Liver (tissue), 9 donors: ENCODE measurements around the gene MAPKBP1. TPM values are rescaled to one million over a fixed set of nuclear protein-coding genes. Genes with fewer than 3 reads are reported as not detected.

Experiments
- DNase-seq: peaks from one replicate; pipeline ENCODE4 v3.0.0-alpha.2; 2017; ENCODE audit warnings: low spot score
- H3K27ac ChIP-seq, 2 donors: one replicate each; pipeline ENCODE4 v1.7.0; 2013; ENCODE audit warnings: inconsistent platforms in 2 of 2, low read length in 2 of 2, control low read depth in 1 of 2, low read depth in 1 of 2, mild to moderate bottlenecking in 1 of 2
- H3K27me3 ChIP-seq, 4 donors: one replicate each; pipeline versions ENCODE4 v1.6.1 to v1.7.0; 2013; ENCODE audit warnings: low read length in 3 of 4, inconsistent platforms in 1 of 4, mild to moderate bottlenecking in 1 of 4, moderate library complexity in 1 of 4; ENCODE audit not compliant: control insufficient read depth in 4 of 4, insufficient read depth in 4 of 4
- H3K36me3 ChIP-seq, 4 donors: one replicate each; pipeline versions ENCODE4 v1.6.1 to v1.7.0; 2013; ENCODE audit warnings: low read length in 3 of 4, mild to moderate bottlenecking in 3 of 4, low read depth in 1 of 4, moderate library complexity in 1 of 4; ENCODE audit not compliant: control insufficient read depth in 4 of 4, insufficient read depth in 3 of 4
- H3K4me1 ChIP-seq, 4 donors: one replicate each; pipeline versions ENCODE4 v1.6.1 to v1.7.0; 2013; ENCODE audit warnings: low read length in 3 of 4, mild to moderate bottlenecking in 3 of 4, moderate library complexity in 1 of 4; ENCODE audit not compliant: control insufficient read depth in 4 of 4, insufficient read depth in 4 of 4
- H3K4me3 ChIP-seq, 3 donors: one replicate each; pipeline versions ENCODE4 v1.6.1 to v1.7.0; 2013; ENCODE audit warnings: low read length in 3 of 3, control low read depth in 1 of 3, low read depth in 1 of 3, mild to moderate bottlenecking in 1 of 3
- H3K9ac ChIP-seq, 2 donors: one replicate each; pipeline ENCODE4 v1.7.0; 2013; ENCODE audit warnings: low read length in 2 of 2, mild to moderate bottlenecking in 2 of 2, moderate library complexity in 2 of 2, control low read depth in 1 of 2, low read depth in 1 of 2
- H3K9me3 ChIP-seq, 4 donors: one replicate each; pipeline versions ENCODE4 v1.6.1 to v1.7.0; 2013; ENCODE audit warnings: low read length in 3 of 4; ENCODE audit not compliant: control insufficient read depth in 4 of 4
- ATF3 ChIP-seq: IDR thresholded peaks from 2 replicates; pipeline ENCODE4 v1.6.1; 2016; ENCODE audit warnings: antibody characterized with exemption
- CTCF ChIP-seq: fragments of 150-350 bp; IDR thresholded peaks from 2 replicates; pipeline ENCODE4 v1.5.1; 2017; ENCODE audit warnings: improper control_type of control experiment, low read depth, low read length; ENCODE audit not compliant: missing input control
- EGR1 ChIP-seq, 2 donors: IDR thresholded peaks; 2 replicates each; pipeline ENCODE4 v1.6.1; 2016 to 2018; ENCODE audit warnings: antibody characterized with exemption in 2 of 2, low read depth in 2 of 2
- FOXA1 ChIP-seq: IDR thresholded peaks from 2 replicates; pipeline ENCODE4 v1.6.1; 2016; ENCODE audit warnings: antibody characterized with exemption
- FOXA2 ChIP-seq: IDR thresholded peaks from 2 replicates; pipeline ENCODE4 v1.6.1; 2016; ENCODE audit warnings: antibody characterized with exemption
- GABPA ChIP-seq, 2 donors: IDR thresholded peaks in 1 of 2; conservative IDR thresholded peaks in 1 of 2; 2 replicates each; pipeline ENCODE4 v1.6.1; 2016; ENCODE audit warnings: antibody characterized with exemption in 2 of 2, mild to moderate bottlenecking in 1 of 2, moderate library complexity in 1 of 2
- HNF4A ChIP-seq, 2 donors: conservative IDR thresholded peaks; 2 replicates each; pipeline ENCODE4 v1.6.1; 2016; ENCODE audit warnings: antibody characterized with exemption in 2 of 2, mild to moderate bottlenecking in 2 of 2
- HNF4G ChIP-seq: IDR thresholded peaks from 2 replicates; pipeline ENCODE4 v1.6.1; 2016; ENCODE audit warnings: antibody characterized with exemption
- JUND ChIP-seq, 2 donors: IDR thresholded peaks; 2 replicates each; pipeline ENCODE4 v1.6.1; 2016; ENCODE audit warnings: antibody characterized with exemption in 2 of 2
- MAX ChIP-seq: IDR thresholded peaks from 2 replicates; pipeline ENCODE4 v1.6.1; 2016; ENCODE audit warnings: antibody characterized with exemption
- NR2F2 ChIP-seq: IDR thresholded peaks from 2 replicates; pipeline ENCODE4 v1.6.1; 2016; ENCODE audit warnings: antibody characterized with exemption
- REST ChIP-seq: IDR thresholded peaks from 2 replicates; pipeline ENCODE4 v1.6.1; 2016; ENCODE audit warnings: antibody characterized with exemption, mild to moderate bottlenecking
- RXRA ChIP-seq, 2 donors: IDR thresholded peaks; 2 replicates each; pipeline ENCODE4 v1.6.1; 2017 to 2018; ENCODE audit warnings: antibody characterized with exemption in 2 of 2, mild to moderate bottlenecking in 1 of 2
- SP1 ChIP-seq: IDR thresholded peaks from 2 replicates; pipeline ENCODE4 v1.6.1; 2018; ENCODE audit warnings: antibody characterized with exemption, mild to moderate bottlenecking
- ZBTB33 ChIP-seq: IDR thresholded peaks from 2 replicates; pipeline ENCODE4 v1.6.1; 2016; ENCODE audit warnings: antibody characterized with exemption
- WGBS: extraction: QIAGEN DNeasy Blood & Tissue Kit; methylation state at CpG from one replicate; pipeline ENCODE4 v1.1.7; 2013; 5-methylcytosine and 5-hydroxymethylcytosine counted together
- polyA plus RNA-seq, 2 donors: library from polyadenylated mRNA; stranded (reverse) in 1 of 2; unstranded in 1 of 2; fragments of 200-250 nt in 1 of 2; fragments of >200 nt in 1 of 2; fragmentation: Nextera tagmentation in 1 of 2; extraction: Ambion mirVana in 1 of 2; gene quantifications; one replicate each; pipeline versions ENCODE4 v1.2.1 to v1.2.3, GENCODE V29; 2013 to 2015
- total RNA-seq, 2 donors: library from RNA; depleted of rRNA; stranded (reverse); fragments of >200 nt; gene quantifications; one replicate each; pipeline ENCODE4 v1.2.3, GENCODE V29; 2014
- donor health status: healthy.
- donor health status: healthy.
- donor health status: healthy.
- donor health status: healthy.
- donor health status: healthy.

The MAPKBP1 gene
- total and polyA plus RNA-seq, 4 donors: 0.89 to 10.3 (median 2.7) TPM

GRCh38 chr15:41849861-41850260 is 75.6 kb downstream of the MAPKBP1 start:
- DNase-seq: no peak
- no peaks in the 10 kb centered on the region for H3K9me3 ChIP-seq
- H3K9ac ChIP-seq: no peak overlapping the region
- H3K36me3 ChIP-seq: peaks cover 8 to 41% (median 22%) of the 10 kb centered on the region in 4 donors
- H3K4me3 ChIP-seq: no peak overlapping the region
- no peaks in the 10 kb centered on the region for H3K4me1 ChIP-seq
- no peak for TF ChIP-seq HNF4G
- no peak for TF ChIP-seq ZBTB33
- TF ChIP-seq EGR1 (IDR thresholded peaks at IDR 0.05; ENCODE audit: low read depth in 2 of 2): no peak
- no peak for TF ChIP-seq REST
- no peak for TF ChIP-seq FOXA2
- TF ChIP-seq JUND (IDR thresholded peaks at IDR 0.05): no peak
- H3K27me3 ChIP-seq: no peaks in the 10 kb centered on the region
- 84% methylated on average over 8 of the region's 8 CpGs for WGBS
- H3K27ac ChIP-seq: no peak overlapping the region

- 83% methylated on average over 16 of the region's 16 CpGs for WGBS
- TF ChIP-seq MAX (no peak), HNF4G (no peak)
- Histone ChIP-seq H3K27me3 (no peaks in the 10 kb centered on the region), H3K9ac (no peak overlapping the region), H3K4me3 (no peak overlapping the region), H3K36me3 (peaks cover 6 to 35% (median 21%) of the 10 kb centered on the region in 4 donors), H3K9me3 (no peaks in the 10 kb centered on the region), H3K4me1 (no peaks in the 10 kb centered on the region), H3K27ac (no peak overlapping the region)
- DNase-seq: no peak
Observed at GRCh38 chr15:41850482-41851166, 76.3 kb downstream of the MAPKBP1 start.

GRCh38 chr15:41851167-41851523 is 76.9 kb downstream of the MAPKBP1 start:
- H3K4me3 ChIP-seq: no peak overlapping the region
- no peaks in the 10 kb centered on the region for H3K27me3 ChIP-seq
- DNase-seq: no peak
- WGBS: 53% methylated on average over 11 of the region's 11 CpGs
- H3K36me3 ChIP-seq: peaks cover 6 to 29% (median 18%) of the 10 kb centered on the region in 4 donors
- no peaks in the 10 kb centered on the region for H3K4me1 ChIP-seq
- H3K9me3 ChIP-seq: no peaks in the 10 kb centered on the region
- H3K9ac ChIP-seq: no peak overlapping the region
- no peak overlapping the region for H3K27ac ChIP-seq
- TF ChIP-seq GABPA (IDR thresholded peaks at IDR 0.05 in 1 of 2, conservative IDR thresholded peaks at IDR 0.05 in 1 of 2): no peak
- TF ChIP-seq RXRA (IDR thresholded peaks at IDR 0.05): no peak
- TF ChIP-seq ATF3: no peak
- no peak for TF ChIP-seq HNF4G
- TF ChIP-seq HNF4A (conservative IDR thresholded peaks at IDR 0.05): no peak
- TF ChIP-seq CTCF: no peak
- TF ChIP-seq SP1: no peak
- TF ChIP-seq FOXA1: no peak
- TF ChIP-seq EGR1 (IDR thresholded peaks at IDR 0.05; ENCODE audit: low read depth in 2 of 2): no peak
- TF ChIP-seq FOXA2: no peak
- no peak for TF ChIP-seq JUND (IDR thresholded peaks at IDR 0.05)
- TF ChIP-seq ZBTB33: no peak
- no peak for TF ChIP-seq NR2F2
